CD4-positive, alpha-beta T cell treated with Interleukin-15 for 1 hour (primary cell): ENCODE results near the gene DAGLA.
"Not testable (repeated sequence)": the region's sequence is repeated elsewhere in the genome, so short reads cannot be mapped to it uniquely, and the experiment has no call there.

ENCODE experiments used
- DNase-seq: peaks from one replicate; pipeline ENCODE4 v3.0.0-alpha.2; 2020

The DAGLA gene, protein sequence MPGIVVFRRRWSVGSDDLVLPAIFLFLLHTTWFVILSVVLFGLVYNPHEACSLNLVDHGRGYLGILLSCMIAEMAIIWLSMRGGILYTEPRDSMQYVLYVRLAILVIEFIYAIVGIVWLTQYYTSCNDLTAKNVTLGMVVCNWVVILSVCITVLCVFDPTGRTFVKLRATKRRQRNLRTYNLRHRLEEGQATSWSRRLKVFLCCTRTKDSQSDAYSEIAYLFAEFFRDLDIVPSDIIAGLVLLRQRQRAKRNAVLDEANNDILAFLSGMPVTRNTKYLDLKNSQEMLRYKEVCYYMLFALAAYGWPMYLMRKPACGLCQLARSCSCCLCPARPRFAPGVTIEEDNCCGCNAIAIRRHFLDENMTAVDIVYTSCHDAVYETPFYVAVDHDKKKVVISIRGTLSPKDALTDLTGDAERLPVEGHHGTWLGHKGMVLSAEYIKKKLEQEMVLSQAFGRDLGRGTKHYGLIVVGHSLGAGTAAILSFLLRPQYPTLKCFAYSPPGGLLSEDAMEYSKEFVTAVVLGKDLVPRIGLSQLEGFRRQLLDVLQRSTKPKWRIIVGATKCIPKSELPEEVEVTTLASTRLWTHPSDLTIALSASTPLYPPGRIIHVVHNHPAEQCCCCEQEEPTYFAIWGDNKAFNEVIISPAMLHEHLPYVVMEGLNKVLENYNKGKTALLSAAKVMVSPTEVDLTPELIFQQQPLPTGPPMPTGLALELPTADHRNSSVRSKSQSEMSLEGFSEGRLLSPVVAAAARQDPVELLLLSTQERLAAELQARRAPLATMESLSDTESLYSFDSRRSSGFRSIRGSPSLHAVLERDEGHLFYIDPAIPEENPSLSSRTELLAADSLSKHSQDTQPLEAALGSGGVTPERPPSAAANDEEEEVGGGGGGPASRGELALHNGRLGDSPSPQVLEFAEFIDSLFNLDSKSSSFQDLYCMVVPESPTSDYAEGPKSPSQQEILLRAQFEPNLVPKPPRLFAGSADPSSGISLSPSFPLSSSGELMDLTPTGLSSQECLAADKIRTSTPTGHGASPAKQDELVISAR

DNA sequence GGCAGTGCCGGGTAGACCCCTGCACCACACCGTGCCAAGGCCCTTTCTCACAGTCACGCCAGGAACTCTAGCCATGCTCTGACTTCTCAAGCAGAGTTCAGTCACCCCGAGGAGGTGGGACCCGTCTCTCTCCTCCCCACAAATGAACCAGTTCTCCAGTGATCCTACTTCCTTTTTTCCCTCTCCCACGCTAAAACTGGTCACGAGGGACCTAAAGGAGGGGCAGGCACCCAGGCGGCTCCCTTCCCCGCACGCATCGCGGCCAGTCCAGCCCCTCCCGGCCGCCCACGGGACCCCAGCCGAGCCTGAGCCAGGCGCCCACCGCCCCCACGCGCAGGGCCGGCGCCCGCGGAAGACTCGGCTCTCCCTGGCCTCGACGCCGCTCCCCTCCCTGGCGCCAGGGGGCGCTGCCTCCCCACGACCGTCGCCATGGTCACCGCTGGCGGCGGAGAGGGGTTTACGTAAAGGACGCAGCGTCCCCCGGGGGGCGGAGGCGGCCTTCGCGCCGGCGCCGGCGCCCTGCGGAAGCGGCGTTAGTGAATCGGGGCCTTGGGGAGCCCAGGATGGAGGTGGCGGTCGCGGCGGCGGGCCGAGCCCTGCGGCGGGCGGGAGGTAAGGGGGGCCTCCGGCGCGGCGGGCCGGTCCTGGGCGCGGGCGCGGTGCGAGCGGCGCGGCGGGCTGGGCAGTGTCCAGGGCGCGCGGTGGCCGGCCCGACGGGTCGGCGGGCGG is at the start of gene DAGLA:
DAGLA (plus strand) TSS at position 499 of the 729 bp plus-strand sequence. CDS start 39,765 bp downstream, outside the sequence.
- DNase-seq: peak; percentile 71

DNA sequence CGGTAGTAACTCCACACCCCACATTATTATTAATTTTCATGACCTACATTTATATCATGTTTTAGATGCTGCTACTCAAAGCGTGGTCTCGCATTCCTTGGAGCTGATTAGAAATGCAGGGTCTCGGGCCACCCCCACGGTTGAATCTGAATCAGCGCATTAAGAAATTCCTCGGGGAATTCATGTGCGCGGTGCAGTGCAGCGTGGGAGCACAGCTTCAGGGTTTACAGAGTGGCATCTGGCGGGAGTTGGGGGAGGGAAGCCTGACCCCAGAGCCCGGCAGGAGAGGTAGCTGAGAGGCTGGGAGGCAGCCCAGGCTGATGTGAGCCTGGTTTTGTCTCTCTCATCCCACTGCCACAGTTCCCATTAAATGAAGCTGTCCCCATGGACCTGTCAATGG is 48.1 kb upstream of the DAGLA start:
- DNase-seq: no peak

DNA sequence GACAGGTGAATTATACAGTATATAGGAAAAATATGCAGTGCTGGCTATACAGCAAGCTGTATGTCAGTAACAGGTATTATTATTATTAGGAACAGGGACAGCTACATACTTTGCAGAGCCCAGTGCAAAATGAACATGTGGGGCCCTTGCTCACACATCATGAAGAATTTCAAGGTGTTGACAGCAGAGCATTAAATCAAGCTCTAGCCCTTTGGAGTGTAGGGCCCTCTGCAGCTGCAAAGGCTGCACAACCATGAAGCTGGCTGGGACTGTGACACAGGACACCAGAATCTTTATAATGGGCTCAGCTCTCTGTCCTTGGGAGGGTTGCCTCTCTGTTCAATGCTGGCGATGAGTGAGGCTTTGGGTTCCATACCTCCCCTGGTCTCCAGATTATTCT is 44.9 kb upstream of the DAGLA start:
- no peak for DNase-seq

DNA sequence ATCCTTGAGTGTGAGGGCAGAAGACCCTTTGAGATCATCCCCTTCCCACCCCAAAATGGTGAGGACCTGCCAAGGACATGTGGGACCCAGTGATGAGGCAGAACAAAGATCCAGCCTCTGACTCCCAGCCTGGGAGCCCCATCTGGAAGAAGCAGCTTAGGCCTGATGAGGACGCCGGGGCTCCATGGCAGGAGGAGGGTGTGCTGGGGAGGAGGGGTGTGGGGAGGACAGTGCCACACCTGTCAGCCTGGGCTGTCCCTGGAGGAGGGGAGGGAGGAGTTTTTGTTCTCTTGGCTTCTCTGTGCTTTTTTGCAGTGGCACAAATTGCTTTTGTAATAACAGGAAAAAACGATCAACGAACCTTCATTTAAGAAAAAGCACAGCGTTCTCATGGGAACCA is 44.4 kb upstream of the DAGLA start:
- DNase-seq: no peak

DNA sequence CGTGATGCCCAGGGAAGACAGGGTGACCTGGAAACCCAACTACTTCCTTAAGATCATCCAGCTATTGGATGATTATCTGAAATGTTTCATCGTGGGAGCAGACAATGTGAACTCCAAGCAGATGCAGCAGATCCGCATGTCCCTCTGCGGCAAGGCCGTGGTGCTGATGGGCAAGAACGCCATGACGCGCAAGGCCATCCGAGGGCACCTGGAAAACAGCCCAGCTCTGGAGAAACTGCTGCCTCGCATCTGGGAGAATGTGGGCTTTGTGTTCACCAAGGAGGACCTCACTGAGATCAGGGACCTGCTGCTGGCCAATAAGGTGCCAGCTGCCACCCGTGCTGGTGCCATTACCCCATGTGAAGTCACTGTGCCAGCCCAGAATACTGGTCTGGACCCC is 43.5 kb upstream of the DAGLA start:
- no peak for DNase-seq

DNA sequence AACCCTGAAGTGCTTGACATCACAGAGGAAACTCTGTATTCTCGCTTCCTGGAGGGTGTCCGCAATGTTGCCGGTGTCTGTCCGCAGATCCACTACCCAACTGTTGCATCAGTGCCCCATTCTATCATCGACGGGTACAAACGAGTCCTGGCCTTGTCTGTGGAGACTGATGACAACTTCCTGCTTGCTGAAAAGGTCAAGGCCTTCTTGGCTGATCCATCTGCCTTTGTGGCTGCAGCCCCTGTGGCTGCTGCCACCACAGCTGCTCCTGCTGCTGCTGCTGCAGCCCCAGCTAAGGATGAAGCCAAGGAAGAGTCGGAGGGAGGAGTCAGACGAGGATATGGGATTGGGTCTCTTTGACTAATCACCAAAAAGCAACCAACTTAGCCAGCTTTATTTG is 42.9 kb upstream of the DAGLA start:
- DNase-seq: no peak

DNA sequence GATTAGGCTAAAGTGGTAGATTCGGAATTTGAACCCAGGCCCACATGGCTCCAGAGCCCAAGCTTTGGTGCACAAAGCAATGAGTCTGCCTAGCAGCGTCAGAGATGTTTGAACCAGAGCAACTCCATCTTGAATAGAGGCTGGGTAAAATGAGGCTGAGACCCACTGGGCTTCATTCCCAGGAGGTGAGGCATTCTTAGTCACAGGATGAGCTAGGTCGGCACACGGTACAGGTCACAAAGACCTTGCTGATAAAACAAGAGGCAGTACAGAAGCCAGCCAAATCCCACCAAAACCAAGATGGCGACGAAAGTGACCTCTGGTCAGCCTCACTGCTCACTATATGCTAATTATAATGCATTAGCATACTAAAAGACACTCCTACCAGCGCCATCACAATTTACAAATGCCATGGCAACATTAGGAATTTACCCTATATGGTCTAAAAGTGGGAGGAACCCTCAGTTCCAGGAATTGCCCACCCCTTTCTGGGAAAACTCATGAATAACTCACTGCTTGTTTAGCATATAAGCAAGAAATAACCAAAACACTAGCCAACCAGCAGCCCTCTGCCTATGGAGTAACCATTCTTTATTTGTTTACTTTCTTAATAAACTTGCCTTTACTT is 40.3 kb upstream of the DAGLA start:
- no peak for DNase-seq

DNA sequence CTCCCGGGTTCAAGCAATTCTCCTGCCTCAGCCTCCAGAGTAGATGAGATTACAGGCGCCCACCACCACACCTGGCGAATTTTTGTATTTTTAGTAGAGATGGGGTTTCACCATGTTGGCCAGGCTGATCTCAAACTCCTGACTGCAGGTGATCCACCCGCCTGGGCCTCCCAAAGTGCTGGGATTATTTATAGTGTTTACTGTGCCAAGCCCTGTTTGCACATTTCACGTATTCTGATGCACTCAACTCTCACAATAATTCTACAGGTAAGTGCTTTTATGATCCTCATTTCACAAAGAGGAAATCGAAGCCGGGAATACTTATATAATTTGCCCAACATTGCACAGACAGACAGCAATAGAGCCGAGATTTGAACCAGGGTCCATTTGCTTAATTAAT is 38.0 kb upstream of the DAGLA start:
- DNase-seq: no peak

DNA sequence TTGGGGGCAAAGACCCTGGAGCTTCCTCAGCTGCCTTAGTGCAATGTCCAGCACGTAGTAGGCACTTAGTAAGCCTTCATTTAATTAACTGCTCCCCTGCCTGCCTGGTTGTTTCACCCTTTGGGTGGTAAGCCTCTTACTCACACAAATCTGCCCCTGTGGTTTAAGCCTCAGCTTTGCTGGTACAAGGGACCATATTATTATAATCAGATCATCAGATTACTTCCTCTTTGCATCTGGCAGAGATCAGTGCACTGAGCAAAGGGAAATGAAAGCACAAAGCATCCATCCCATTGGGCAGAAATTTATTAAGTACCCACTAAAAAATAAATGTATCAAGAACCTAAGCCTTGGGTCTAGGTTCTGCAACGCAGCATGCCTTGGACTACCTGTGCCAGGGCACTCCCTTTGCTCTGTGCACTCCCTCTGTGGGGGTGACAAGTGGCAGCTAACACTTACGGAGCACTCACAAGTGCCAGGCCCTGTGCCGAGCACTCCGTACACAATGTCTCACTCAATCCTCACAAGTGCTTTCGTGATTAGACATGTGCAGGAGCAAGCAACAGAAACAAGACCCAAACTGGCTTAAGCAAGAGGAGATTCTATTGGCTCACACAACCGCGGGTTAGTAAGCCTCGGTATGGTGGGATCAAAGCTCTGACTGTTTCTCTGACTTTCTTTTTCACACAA is 34.9 kb upstream of the DAGLA start:
- DNase-seq: no peak

DNA sequence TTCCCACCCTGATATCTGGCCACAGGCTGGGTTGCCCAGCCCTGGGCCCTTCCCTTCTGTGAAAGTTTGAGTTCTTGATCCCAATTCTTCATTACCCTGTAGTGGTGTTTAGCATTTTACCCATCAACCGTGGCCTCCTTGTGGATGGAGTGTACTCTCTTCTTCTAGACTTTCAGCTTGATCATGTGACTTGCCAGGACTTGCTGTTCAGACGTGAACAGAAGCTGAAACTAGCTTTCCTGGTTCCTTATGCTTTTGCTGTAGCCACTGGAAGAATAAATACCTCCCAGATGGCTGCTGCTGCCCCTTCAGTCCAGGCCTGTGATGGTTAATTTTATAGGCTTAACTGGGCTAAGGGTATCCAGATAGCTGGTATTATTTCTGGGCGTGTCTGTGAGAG is 32.7 kb upstream of the DAGLA start:
- DNase-seq: no peak

DNA sequence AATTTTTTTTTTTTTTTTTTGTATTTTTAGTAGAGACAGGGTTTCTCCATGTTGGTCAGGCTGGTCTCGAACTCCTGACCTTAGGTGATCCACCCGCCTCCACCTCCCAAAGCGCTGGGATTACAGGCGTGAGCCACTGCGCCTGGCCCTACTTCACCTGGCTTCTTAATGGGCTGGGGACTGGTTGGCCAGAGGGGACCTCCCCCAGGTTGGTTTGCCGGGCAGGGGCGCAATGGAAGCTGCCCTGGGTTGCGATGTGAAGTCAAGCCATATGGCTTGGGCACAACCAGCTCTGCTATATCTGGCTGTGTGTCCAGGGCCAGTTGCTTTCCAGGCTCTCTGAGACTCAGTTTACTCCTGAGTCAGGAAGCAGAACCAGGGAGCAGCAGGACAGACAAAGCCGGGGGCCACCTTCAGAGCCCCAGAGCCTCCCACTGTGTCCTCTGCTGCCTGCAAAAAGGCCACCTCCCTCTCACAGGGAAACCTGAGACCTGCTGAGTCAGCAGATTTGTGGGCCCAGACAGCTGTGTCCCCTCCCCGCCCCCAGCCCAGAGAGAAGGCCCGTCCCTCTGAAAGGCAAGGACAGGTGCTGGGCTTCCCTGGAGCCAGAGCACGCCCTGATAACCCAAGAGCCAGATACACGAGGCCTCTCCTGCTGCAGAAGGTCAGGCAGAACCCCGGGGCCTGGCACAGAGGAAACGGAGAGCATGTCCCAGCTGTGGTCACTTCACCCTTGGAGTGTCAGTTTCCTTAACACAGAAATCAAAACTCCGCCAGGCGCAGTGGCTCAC is 29.2 kb upstream of the DAGLA start:
- no peak for DNase-seq

DNA sequence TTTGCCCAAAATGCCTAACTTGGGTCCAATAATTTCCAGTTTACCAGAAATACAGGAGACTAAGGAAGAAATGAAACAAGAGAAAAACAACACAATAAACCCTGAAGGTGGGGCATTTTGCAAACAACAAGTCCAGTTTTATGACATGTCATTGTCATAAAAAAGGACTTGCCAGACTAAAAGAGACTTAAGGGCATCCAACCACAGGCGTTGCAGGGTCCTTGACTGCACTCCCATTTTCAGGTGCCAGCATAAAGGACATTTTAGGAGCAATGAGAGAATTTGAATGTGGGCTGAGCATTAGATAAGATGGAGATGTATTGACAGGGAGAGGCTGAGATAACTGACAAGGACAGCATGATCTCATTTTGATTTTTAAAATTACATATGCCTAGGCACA is 28.1 kb upstream of the DAGLA start:
- no peak for DNase-seq

DNA sequence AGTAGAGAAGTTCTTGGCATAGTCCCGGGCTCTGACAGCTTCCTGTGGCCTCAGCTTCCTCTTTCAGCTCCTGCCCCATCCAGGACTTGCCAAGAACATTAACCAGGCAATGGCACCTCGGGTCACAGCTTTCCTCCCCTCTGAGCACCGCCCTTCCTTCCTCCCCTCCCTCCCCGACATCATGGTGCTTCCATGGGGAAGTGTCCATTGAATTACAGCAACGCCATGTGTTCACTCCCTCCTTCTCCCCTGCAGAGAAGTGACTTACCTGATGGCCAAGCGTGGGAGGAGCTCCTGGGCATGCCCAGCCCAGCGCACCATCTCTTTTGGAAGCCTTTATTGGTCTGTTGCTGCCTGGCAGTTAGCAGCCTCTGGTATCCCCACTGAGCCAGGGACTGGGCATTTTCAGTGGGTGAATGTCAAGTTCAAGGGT is 25.8 kb upstream of the DAGLA start:
- peak; percentile 45 for DNase-seq

DNA sequence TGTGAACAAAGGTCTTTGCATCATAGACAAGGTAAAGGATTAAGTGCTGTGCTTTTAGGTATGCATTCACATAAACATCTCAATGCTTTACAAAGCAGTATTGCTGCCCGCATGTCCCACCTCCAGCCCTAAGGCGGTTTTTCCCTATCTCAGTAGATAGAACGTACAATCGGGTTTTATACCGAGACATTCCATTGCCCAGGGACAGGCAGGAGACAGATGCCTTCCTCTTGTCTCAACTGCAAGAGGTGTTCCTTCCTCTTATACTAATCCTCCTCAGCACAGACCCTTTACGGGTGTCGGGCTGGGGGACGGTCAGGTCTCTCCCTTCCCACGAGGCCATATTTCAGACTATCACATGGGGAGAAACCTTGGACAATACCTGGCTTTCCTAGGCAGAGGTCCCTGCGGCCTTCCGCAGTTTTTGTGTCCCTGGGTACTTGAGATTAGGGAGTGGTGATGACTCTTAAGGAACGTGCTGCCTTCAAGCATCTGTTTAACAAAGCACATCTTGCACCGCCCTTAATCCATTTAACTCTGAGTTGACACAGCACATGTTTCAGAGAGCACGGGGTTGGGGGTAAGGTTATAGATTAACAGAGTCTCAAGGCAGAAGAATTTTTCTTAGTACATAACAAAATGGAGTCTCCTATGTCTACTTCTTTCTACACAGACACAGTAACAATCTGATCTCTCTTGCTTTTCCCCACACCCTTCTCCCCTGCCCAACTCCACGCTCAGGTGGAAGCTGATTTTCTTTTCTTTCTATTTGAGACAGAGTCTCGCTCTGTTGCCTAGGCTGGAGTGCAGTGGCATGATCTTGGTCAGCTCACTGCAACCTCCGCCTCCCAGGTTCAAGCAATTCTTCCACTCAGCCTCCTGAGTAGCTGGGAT is 24.7 kb upstream of the DAGLA start:
- DNase-seq: not testable (repeated sequence)

DNA sequence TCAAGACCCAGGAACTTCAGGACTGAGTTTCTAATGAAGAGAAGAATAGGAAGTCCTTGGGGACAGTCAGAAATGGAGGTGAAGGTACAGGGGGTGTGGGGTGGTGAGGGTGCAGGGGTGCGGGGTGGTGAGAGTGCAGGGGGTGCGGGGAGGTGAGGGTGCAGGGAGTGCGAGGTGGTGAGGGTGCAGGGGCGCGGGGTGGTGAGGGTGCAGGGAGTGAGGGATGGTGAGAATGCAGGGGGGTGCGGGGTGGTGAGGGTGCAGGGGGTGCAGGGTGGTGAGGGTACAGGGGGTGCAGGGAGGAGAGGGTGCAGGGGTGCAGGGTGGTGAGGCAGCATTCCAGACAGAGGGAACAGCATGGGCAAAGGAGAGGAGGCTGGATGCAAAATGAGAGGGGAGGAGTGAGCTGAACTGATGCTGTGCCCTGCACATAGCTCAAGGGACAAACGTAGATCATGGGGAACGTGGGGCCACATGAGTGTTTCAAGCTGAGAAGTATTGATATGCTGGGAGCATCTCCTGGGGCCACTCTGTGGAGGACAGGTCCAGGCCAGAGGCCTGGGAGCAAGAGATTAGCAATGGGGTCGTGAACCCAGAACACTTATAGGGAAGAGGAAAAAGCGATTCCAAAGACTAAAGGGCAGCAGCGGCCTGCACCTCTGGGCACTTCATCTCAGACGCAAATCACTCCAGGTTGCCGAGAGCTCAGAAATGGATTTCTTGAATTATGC is 23.7 kb upstream of the DAGLA start:
- DNase-seq: no peak

DNA sequence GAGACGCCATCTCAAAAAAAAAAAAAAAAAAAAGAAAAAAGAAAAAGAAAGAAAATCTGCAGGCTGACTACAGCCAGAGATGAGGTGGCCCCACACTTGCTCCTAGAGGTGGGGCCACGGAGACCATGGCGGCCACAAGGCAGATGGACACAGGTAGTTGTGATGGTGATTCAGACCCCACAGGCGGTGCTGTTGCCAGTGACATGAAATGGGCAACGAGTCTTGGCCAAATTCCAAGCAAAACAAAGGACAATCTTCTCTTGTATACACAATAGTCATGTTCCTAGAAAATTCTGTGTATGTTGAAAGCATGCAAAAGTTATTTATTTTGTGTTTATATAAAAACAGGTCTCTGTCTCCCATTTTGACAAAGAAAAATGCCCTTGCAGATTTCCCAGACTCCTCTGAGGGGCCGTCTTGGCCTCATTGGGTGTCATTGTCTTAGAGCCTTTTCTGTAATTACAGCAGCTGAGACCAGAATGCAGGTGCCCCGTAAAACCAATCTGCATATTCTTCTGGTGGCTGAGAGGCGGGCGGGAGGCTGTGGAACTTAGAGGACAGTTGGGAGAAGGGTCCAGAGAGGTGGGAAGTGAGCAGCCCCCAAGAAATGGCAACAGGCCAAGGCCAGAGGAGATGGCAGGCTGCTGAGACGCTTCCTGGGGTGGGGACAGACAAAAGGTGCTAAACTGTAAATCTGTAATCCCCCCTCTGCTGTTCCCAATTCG is 22.5 kb upstream of the DAGLA start:
- no peak for DNase-seq

DNA sequence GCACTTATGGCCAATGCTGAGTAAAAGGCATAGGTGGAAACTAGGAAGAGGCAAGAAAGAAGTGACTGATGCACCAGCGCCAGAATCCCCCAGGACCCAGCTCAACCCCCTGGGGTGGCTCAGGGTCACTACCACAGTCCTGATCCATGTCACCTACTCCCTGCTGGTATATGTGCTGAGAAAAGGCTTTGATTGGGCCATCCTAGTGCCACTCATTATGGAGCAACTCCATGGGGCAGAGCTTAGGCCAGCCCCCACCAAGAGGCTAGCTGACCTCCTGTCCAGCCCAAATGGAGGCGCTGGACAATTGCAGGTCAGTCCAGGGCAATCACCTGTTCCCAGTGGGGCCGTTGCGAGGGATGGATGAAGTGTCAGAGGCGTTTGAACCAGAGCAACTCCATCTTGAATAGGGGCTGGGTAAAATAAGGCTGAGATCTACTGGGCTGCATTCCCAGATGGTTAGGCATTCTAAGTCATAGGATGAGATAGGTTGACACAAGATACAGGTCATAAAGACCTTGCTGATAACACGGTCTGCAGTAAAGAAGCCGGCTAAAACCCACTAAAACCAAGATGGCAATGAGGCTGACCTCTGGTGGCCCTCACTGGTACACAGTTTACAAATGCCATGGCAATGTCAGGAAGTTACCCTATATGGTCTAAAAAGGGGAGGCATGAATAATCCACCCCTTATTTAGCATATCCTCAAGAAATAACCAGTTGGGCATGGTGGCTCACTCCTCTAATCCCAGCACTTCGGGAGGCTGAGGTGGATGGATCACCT is 20.6 kb upstream of the DAGLA start:
- DNase-seq: no peak

DNA sequence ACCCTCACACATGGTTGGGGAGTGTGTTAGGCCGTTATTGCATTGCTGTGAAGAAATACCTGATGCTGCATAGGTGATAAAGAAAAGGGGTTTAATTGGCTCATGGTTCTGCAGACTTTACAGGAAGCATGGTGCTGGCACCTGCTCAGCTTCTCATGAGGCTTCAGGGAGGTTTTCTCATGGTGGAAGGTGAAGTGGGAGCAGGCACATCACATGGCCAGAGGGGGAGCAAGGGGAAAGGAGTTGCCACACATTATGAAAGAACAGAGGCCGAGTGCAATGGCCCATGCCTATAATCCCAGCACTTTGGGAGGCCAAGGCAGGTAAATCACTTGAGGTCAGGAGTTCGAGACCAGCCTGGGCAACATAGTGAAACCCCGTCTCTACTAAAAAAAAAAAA is 19.2 kb upstream of the DAGLA start:
- DNase-seq: not testable (repeated sequence)
